ENCODE measurements around the gene AOC3. TPM values are rescaled to one million over a fixed set of nuclear protein-coding genes. Genes with fewer than 3 reads are reported as not detected.
"Not testable (repeated sequence)": the region's sequence is repeated elsewhere in the genome, so short reads cannot be mapped to it uniquely, and the experiment has no call there.

AOC3 gene
- total and polyA plus RNA-seq, 4 donors = 2.0 to 18.2 (median 4.7) TPM

DNA sequence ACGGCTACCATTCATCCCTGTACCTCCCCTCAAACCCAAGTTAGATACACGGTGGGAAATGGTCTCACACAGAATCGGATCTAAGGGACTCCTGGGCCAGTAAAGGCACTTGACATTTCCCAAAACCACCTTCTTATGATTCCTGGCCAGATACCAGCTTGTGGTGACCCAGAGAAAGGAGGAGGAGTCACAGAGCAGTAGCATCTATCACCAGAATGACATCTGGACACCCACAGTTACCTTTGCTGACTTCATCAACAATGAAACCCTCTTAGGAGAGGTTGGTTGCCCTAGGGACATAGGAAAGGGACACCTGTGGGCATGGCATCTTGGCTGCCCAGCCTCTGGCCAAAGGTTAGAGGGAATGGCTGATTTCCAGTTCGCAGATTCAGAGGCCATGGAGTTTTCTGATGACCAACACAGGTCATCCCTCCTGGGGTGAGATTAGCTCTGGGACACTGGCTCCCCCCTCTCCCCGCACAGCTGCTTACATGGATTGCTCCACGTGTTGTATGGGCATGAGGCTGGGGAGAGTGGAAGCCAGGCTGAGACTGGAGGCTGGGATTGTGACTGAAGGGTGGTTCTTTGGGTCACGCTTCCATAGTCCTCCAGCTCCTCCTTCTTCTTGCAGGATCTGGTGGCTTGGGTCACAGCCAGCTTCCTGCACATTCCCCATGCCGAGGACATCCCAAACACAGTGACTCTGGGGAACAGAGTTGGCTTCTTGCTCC, 1.4 kb upstream of the AOC3 start:
- 46% methylated on average over 8 of the region's 8 CpGs for WGBS
- no peak for DNase-seq (ENCODE audit: low spot score)
- Histone ChIP-seq H3K9ac (ENCODE audit: low read depth in 1 of 2, low read length in 2 of 2) (no peak overlapping the region), H3K27me3 (ENCODE audit: control insufficient read depth in 4 of 4, insufficient read depth in 4 of 4, low read length in 3 of 4) (no peaks in the 10 kb centered on the region), H3K36me3 (ENCODE audit: control insufficient read depth in 4 of 4, insufficient read depth in 3 of 4, low read depth in 1 of 4, low read length in 3 of 4) (peaks cover under 1 to 10% (median 5%) of the 10 kb centered on the region in 4 donors), H3K4me3 (ENCODE audit: low read depth in 1 of 3, low read length in 3 of 3) (no peak overlapping the region), H3K9me3 (ENCODE audit: control insufficient read depth in 4 of 4, low read length in 3 of 4) (no peaks in the 10 kb centered on the region), H3K4me1 (ENCODE audit: control insufficient read depth in 4 of 4, insufficient read depth in 4 of 4, low read length in 3 of 4) (peaks cover 0 to 17% (median 15%) of the 10 kb centered on the region in 4 donors), H3K27ac (ENCODE audit: low read depth in 1 of 2, low read length in 2 of 2) (peak overlapping the region; percentile 17 to 36)
- TF ChIP-seq, protein P1, sequence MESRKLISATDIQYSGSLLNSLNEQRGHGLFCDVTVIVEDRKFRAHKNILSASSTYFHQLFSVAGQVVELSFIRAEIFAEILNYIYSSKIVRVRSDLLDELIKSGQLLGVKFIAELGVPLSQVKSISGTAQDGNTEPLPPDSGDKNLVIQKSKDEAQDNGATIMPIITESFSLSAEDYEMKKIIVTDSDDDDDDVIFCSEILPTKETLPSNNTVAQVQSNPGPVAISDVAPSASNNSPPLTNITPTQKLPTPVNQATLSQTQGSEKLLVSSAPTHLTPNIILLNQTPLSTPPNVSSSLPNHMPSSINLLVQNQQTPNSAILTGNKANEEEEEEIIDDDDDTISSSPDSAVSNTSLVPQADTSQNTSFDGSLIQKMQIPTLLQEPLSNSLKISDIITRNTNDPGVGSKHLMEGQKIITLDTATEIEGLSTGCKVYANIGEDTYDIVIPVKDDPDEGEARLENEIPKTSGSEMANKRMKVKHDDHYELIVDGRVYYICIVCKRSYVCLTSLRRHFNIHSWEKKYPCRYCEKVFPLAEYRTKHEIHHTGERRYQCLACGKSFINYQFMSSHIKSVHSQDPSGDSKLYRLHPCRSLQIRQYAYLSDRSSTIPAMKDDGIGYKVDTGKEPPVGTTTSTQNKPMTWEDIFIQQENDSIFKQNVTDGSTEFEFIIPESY (IDR thresholded peaks at IDR 0.05) = peak; percentile 21
- TF ChIP-seq, protein P2, sequence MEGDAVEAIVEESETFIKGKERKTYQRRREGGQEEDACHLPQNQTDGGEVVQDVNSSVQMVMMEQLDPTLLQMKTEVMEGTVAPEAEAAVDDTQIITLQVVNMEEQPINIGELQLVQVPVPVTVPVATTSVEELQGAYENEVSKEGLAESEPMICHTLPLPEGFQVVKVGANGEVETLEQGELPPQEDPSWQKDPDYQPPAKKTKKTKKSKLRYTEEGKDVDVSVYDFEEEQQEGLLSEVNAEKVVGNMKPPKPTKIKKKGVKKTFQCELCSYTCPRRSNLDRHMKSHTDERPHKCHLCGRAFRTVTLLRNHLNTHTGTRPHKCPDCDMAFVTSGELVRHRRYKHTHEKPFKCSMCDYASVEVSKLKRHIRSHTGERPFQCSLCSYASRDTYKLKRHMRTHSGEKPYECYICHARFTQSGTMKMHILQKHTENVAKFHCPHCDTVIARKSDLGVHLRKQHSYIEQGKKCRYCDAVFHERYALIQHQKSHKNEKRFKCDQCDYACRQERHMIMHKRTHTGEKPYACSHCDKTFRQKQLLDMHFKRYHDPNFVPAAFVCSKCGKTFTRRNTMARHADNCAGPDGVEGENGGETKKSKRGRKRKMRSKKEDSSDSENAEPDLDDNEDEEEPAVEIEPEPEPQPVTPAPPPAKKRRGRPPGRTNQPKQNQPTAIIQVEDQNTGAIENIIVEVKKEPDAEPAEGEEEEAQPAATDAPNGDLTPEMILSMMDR (IDR thresholded peaks at IDR 0.05; ENCODE audit: low read depth, low read length, missing input control) = no peak
- TF ChIP-seq TAF1 (conservative IDR thresholded peaks at IDR 0.05) (no peak), YY1 (IDR thresholded peaks at IDR 0.05) (peak; percentile 66), JUND (IDR thresholded peaks at IDR 0.05) (peak in 1 of 2 donors; percentile 78), HNF4G (IDR thresholded peaks at IDR 0.05) (peak; percentile 76), FOXA2 (IDR thresholded peaks at IDR 0.05) (peak; percentile 58), HNF4A (conservative IDR thresholded peaks at IDR 0.05) (peak; percentile 83 to 97), RAD21 (IDR thresholded peaks at IDR 0.05) (peak; percentile 48 to 70), SP1 (IDR thresholded peaks at IDR 0.05) (peak; percentile 80), EGR1 (IDR thresholded peaks at IDR 0.05; ENCODE audit: low read depth in 2 of 2) (no peak), FOXA1 (IDR thresholded peaks at IDR 0.05) (peak; percentile 12), RXRA (IDR thresholded peaks at IDR 0.05) (peak; percentile 92 to 97), GABPA (IDR thresholded peaks at IDR 0.05 in 1 of 2, conservative IDR thresholded peaks at IDR 0.05 in 1 of 2) (no peak), NR2F2 (IDR thresholded peaks at IDR 0.05) (peak; percentile 29)
- TF ChIP-seq, protein P3, sequence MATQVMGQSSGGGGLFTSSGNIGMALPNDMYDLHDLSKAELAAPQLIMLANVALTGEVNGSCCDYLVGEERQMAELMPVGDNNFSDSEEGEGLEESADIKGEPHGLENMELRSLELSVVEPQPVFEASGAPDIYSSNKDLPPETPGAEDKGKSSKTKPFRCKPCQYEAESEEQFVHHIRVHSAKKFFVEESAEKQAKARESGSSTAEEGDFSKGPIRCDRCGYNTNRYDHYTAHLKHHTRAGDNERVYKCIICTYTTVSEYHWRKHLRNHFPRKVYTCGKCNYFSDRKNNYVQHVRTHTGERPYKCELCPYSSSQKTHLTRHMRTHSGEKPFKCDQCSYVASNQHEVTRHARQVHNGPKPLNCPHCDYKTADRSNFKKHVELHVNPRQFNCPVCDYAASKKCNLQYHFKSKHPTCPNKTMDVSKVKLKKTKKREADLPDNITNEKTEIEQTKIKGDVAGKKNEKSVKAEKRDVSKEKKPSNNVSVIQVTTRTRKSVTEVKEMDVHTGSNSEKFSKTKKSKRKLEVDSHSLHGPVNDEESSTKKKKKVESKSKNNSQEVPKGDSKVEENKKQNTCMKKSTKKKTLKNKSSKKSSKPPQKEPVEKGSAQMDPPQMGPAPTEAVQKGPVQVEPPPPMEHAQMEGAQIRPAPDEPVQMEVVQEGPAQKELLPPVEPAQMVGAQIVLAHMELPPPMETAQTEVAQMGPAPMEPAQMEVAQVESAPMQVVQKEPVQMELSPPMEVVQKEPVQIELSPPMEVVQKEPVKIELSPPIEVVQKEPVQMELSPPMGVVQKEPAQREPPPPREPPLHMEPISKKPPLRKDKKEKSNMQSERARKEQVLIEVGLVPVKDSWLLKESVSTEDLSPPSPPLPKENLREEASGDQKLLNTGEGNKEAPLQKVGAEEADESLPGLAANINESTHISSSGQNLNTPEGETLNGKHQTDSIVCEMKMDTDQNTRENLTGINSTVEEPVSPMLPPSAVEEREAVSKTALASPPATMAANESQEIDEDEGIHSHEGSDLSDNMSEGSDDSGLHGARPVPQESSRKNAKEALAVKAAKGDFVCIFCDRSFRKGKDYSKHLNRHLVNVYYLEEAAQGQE (IDR thresholded peaks at IDR 0.05) = no peak
- TF ChIP-seq, protein P4, sequence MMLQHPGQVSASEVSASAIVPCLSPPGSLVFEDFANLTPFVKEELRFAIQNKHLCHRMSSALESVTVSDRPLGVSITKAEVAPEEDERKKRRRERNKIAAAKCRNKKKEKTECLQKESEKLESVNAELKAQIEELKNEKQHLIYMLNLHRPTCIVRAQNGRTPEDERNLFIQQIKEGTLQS (IDR thresholded peaks at IDR 0.05) = peak; percentile 54
- TF ChIP-seq, protein P5, sequence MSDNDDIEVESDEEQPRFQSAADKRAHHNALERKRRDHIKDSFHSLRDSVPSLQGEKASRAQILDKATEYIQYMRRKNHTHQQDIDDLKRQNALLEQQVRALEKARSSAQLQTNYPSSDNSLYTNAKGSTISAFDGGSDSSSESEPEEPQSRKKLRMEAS (IDR thresholded peaks at IDR 0.05) = no peak

DNA sequence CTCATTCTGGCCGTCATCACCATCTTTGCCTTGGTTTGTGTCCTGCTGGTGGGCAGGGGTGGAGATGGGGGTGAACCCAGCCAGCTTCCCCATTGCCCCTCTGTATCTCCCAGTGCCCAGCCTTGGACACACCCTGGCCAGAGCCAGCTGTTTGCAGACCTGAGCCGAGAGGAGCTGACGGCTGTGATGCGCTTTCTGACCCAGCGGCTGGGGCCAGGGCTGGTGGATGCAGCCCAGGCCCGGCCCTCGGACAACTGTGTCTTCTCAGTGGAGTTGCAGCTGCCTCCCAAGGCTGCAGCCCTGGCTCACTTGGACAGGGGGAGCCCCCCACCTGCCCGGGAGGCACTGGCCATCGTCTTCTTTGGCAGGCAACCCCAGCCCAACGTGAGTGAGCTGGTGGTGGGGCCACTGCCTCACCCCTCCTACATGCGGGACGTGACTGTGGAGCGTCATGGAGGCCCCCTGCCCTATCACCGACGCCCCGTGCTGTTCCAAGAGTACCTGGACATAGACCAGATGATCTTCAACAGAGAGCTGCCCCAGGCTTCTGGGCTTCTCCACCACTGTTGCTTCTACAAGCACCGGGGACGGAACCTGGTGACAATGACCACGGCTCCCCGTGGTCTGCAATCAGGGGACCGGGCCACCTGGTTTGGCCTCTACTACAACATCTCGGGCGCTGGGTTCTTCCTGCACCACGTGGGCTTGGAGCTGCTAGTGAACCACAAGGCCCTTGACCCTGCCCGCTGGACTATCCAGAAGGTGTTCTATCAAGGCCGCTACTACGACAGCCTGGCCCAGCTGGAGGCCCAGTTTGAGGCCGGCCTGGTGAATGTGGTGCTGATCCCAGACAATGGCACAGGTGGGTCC, 607 bp downstream of the AOC3 start:
- not testable (repeated sequence) for H3K9ac ChIP-seq (ENCODE audit: low read depth in 1 of 2, low read length in 2 of 2); H3K27me3 ChIP-seq (ENCODE audit: control insufficient read depth in 4 of 4, insufficient read depth in 4 of 4, low read length in 3 of 4); H3K9me3 ChIP-seq (ENCODE audit: control insufficient read depth in 4 of 4, low read length in 3 of 4); DNase-seq (ENCODE audit: low spot score); H3K36me3 ChIP-seq (ENCODE audit: control insufficient read depth in 4 of 4, insufficient read depth in 3 of 4, low read depth in 1 of 4, low read length in 3 of 4)
- H3K4me1 ChIP-seq (ENCODE audit: control insufficient read depth in 4 of 4, insufficient read depth in 4 of 4, low read length in 3 of 4) = peaks cover 0 to 27% (median 25%) of the 10 kb centered on the region in 4 donors
- H3K4me3 ChIP-seq (ENCODE audit: low read depth in 1 of 3, low read length in 3 of 3) = peak overlapping the region in 1 of 3 donors; percentile 14
- 86% methylated on average over 25 of the region's 28 CpGs for WGBS
- peak overlapping the region in 1 of 2 donors; percentile 24 for H3K27ac ChIP-seq (ENCODE audit: low read depth in 1 of 2, low read length in 2 of 2)

All from liver (tissue), 9 donors.